Neural cell (in vitro differentiated cells): ENCODE data around the gene FAM163B. TPM values are rescaled to one million over a fixed set of nuclear protein-coding genes. Genes with fewer than 3 reads are reported as not detected.

Experiments used
- H2AFZ ChIP-seq: fragments of 200-600, 300-800 bp; sonication (generic), shearing (Covaris generic); 2 replicates; pipeline ENCODE4 v1.6.0; 2014; ENCODE audit warnings: low read depth, mild to moderate bottlenecking, antibody characterized with exemption, low read length, moderate library complexity
- H3F3A ChIP-seq: fragments of 200-600 bp; shearing (Covaris generic); 2 replicates; pipeline ENCODE4 v1.6.1; 2016; ENCODE audit warnings: mild to moderate bottlenecking, moderate library complexity, mixed read lengths, antibody characterized with exemption, low read length; ENCODE audit not compliant: insufficient read depth, poor library complexity, severe bottlenecking
- H3K27ac ChIP-seq: fragments of 200-600, 300-800 bp; sonication (generic), shearing (Covaris generic); 2 replicates; pipeline ENCODE4 v1.5.1; 2014; ENCODE audit warnings: mild to moderate bottlenecking, low read length, moderate library complexity
- H3K27me3 ChIP-seq: fragments of 300-800, 200-600 bp; sonication (generic), shearing (Covaris generic); 2 replicates; pipeline ENCODE4 v1.6.0; 2014; ENCODE audit warnings: mild to moderate bottlenecking, low read depth, low read length, moderate library complexity; ENCODE audit not compliant: insufficient read depth
- H3K36me3 ChIP-seq: fragments of 300-800, 200-600 bp; sonication (generic), shearing (Covaris generic); 2 replicates; pipeline ENCODE4 v1.5.1; 2014; ENCODE audit warnings: mild to moderate bottlenecking, antibody characterized with exemption, low read length, moderate library complexity; ENCODE audit not compliant: insufficient read depth
- H3K4me2 ChIP-seq: fragments of 300-800, 200-600 bp; sonication (generic), shearing (Covaris generic); 2 replicates; pipeline ENCODE4 v1.6.0; 2014; ENCODE audit warnings: mild to moderate bottlenecking, low read length
- H3K4me3 ChIP-seq: fragments of 300-800, 200-600 bp; sonication (generic), shearing (Covaris generic); 2 replicates; pipeline ENCODE4 v1.5.1; 2014; ENCODE audit warnings: mild to moderate bottlenecking, low read length, moderate library complexity
- H3K79me2 ChIP-seq: fragments of 200-600 bp; shearing (Covaris generic); replicated peaks from 2 replicates; pipeline ENCODE4 v1.6.0; 2014; ENCODE audit warnings: mild to moderate bottlenecking, low read length, moderate library complexity; ENCODE audit not compliant: insufficient read depth
- H3K9ac ChIP-seq: fragments of 300-800, 200-600 bp; sonication (generic), shearing (Covaris generic); 2 replicates; pipeline ENCODE4 v1.6.1; 2016; ENCODE audit warnings: mild to moderate bottlenecking, low read length, mixed read lengths
- H3K9me2 ChIP-seq: fragments of 200-600 bp; shearing (Covaris generic); 2 replicates; pipeline ENCODE4 v1.6.1; 2016; ENCODE audit warnings: mild to moderate bottlenecking, low read length, mixed read lengths; ENCODE audit not compliant: insufficient read depth
- H3K9me3 ChIP-seq: fragments of 200-600, 300-800 bp; sonication (generic), shearing (Covaris generic); 2 replicates; pipeline ENCODE4 v1.6.1; 2016; ENCODE audit warnings: mild to moderate bottlenecking, mixed run types, low read length, moderate library complexity, mixed read lengths
- H4K20me1 ChIP-seq: fragments of 200-600 bp; shearing (Covaris generic); 2 replicates; pipeline ENCODE4 v1.6.1; 2016; ENCODE audit warnings: mild to moderate bottlenecking, mixed run types; ENCODE audit not compliant: insufficient read depth
- EP300 ChIP-seq: fragments of 450-650 bp; conservative IDR thresholded peaks from 2 replicates; pipeline ENCODE4 v1.6.1; 2014; ENCODE audit warnings: antibody characterized with exemption, mild to moderate bottlenecking, moderate library complexity; ENCODE audit not compliant: poor library complexity, severe bottlenecking
- EZH2 ChIP-seq: fragments of 200-600, 300-800 bp; shearing (Covaris generic), sonication (generic); IDR thresholded peaks from 2 replicates; pipeline ENCODE4 v1.6.1; 2014; ENCODE audit warnings: antibody characterized with exemption, low read length, borderline replicate concordance, mild to moderate bottlenecking; ENCODE audit not compliant: insufficient read depth, poor library complexity, severe bottlenecking
- MXI1 ChIP-seq: fragments of 450-650 bp; conservative IDR thresholded peaks from 2 replicates; pipeline ENCODE4 v1.6.1; 2014; ENCODE audit warnings: antibody characterized with exemption, mild to moderate bottlenecking; ENCODE audit not compliant: poor library complexity, severe bottlenecking
- POLR2AphosphoS5 ChIP-seq: IDR thresholded peaks from 2 replicates; pipeline ENCODE4 v1.6.1; 2012
- RAD21 ChIP-seq: fragments of 450-650 bp; conservative IDR thresholded peaks from 2 replicates; pipeline ENCODE4 v1.6.1; 2014; ENCODE audit warnings: antibody characterized with exemption, mild to moderate bottlenecking, moderate library complexity
- SMC3 ChIP-seq: fragments of 450-650 bp; conservative IDR thresholded peaks from 2 replicates; pipeline ENCODE4 v1.6.1; 2014; ENCODE audit warnings: antibody characterized with exemption, mild to moderate bottlenecking, moderate library complexity; ENCODE audit not compliant: poor library complexity
- TAF1 ChIP-seq: IDR thresholded peaks from 2 replicates; pipeline ENCODE4 v1.6.1; 2012; ENCODE audit warnings: low read depth
- polyA plus RNA-seq: library from polyadenylated mRNA; depleted of rRNA; stranded (reverse); fragments of >200 nt; gene quantifications from 2 replicates; pipeline ENCODE4 v1.2.3, GENCODE V29; 2014
- TF ChIP-seq, protein P1 (sequence below): IDR thresholded peaks from 2 replicates; pipeline ENCODE4 v1.6.1; 2012; ENCODE audit warnings: borderline replicate concordance
- TF ChIP-seq, protein P2 (sequence below): fragments of 450-650 bp; IDR thresholded peaks from 2 replicates; pipeline ENCODE4 v1.5.1; 2014; ENCODE audit warnings: antibody characterized with exemption, mild to moderate bottlenecking, moderate library complexity; ENCODE audit not compliant: poor library complexity, severe bottlenecking

Gene FAM163B
- polyA plus RNA-seq, 1 donor from 2014 or later = 1.5 TPM

DNA sequence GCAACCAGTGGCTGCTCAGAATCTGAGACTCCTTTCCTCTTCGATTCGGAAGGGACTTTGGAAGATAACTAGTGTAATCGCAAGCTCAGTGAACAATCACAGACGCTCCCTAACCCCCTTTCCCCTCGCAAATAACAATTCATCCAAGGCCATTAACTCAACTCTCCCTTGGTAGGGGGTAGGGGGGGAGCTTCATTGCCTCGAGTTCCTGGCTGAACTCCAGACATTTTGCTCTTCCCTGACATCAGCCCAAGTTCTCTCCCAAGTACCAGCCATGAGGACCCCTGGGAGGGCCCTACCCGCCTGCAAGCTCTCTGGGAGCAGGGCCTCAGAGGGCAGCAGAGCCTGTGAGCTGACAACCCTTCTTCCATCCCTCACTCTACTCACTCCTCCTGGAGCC is 8.4 kb downstream of the FAM163B start:
- no peak overlapping the region for H2AFZ ChIP-seq
- H3K9me3 ChIP-seq = no peaks in the 10 kb centered on the region
- TF ChIP-seq EZH2 = no peak
- no peak for TF ChIP-seq MXI1
- TF ChIP-seq EP300 = no peak
- TF ChIP-seq TAF1 = no peak
- TF ChIP-seq, protein P1, sequence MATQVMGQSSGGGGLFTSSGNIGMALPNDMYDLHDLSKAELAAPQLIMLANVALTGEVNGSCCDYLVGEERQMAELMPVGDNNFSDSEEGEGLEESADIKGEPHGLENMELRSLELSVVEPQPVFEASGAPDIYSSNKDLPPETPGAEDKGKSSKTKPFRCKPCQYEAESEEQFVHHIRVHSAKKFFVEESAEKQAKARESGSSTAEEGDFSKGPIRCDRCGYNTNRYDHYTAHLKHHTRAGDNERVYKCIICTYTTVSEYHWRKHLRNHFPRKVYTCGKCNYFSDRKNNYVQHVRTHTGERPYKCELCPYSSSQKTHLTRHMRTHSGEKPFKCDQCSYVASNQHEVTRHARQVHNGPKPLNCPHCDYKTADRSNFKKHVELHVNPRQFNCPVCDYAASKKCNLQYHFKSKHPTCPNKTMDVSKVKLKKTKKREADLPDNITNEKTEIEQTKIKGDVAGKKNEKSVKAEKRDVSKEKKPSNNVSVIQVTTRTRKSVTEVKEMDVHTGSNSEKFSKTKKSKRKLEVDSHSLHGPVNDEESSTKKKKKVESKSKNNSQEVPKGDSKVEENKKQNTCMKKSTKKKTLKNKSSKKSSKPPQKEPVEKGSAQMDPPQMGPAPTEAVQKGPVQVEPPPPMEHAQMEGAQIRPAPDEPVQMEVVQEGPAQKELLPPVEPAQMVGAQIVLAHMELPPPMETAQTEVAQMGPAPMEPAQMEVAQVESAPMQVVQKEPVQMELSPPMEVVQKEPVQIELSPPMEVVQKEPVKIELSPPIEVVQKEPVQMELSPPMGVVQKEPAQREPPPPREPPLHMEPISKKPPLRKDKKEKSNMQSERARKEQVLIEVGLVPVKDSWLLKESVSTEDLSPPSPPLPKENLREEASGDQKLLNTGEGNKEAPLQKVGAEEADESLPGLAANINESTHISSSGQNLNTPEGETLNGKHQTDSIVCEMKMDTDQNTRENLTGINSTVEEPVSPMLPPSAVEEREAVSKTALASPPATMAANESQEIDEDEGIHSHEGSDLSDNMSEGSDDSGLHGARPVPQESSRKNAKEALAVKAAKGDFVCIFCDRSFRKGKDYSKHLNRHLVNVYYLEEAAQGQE = no peak
- TF ChIP-seq RAD21 = no peak
- TF ChIP-seq, protein P2, sequence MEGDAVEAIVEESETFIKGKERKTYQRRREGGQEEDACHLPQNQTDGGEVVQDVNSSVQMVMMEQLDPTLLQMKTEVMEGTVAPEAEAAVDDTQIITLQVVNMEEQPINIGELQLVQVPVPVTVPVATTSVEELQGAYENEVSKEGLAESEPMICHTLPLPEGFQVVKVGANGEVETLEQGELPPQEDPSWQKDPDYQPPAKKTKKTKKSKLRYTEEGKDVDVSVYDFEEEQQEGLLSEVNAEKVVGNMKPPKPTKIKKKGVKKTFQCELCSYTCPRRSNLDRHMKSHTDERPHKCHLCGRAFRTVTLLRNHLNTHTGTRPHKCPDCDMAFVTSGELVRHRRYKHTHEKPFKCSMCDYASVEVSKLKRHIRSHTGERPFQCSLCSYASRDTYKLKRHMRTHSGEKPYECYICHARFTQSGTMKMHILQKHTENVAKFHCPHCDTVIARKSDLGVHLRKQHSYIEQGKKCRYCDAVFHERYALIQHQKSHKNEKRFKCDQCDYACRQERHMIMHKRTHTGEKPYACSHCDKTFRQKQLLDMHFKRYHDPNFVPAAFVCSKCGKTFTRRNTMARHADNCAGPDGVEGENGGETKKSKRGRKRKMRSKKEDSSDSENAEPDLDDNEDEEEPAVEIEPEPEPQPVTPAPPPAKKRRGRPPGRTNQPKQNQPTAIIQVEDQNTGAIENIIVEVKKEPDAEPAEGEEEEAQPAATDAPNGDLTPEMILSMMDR = no peak
- TF ChIP-seq SMC3 = no peak
- no peak for TF ChIP-seq POLR2AphosphoS5

DNA sequence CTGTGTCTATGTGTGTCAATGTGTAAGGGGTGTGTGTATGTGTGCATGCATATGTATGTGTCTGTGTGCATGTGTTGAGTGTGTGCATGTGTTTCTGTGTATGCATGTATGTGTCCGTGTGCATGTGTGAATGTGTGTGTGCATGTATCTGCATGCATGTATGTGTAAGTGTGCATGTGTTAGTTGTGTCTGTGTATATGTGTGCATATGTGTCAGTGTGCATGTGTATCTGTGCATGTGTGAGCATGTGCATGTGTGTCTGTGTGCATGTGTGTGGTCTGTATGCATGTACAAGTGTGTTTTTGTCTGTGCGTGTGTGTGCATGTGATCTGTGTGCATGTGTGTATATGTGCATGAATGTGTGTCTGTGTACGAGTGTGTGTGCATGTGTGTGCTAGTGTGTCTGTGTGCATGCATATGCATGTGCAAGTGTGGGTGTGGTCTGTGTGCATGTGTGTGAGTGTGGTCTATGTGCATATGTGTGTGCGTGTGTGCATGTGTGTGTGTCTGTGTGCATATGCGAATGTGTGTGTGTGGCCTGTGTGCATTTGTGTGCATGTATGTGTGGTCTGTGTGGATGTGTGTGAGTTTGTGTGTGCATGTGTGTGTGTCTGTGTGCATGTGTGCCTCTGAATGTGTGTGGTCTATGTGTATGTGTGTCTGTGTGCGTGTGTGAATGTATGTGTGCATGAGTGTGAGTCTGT is 9.6 kb downstream of the FAM163B start:
- H3F3A ChIP-seq = no peaks in the 10 kb centered on the region
- H3K4me2 ChIP-seq = no peak overlapping the region

More for the DNA sequence above, 8.4 kb downstream of the FAM163B start:
- Histone ChIP-seq H3K9ac (no peak overlapping the region), H3K4me3 (no peak overlapping the region), H3K9me2 (no peaks in the 10 kb centered on the region), H3K4me2 (no peak overlapping the region), H4K20me1 (no peaks in the 10 kb centered on the region), H3K27me3 (no peaks in the 10 kb centered on the region), H3F3A (no peaks in the 10 kb centered on the region), H3K79me2 (no peaks in the 10 kb centered on the region), H3K36me3 (no peaks in the 10 kb centered on the region), H3K27ac (no peak overlapping the region)

More for the DNA sequence above, 9.6 kb downstream of the FAM163B start:
- no peak for TF ChIP-seq MXI1
- TF ChIP-seq TAF1 = no peak
- no peak for TF ChIP-seq SMC3
- TF ChIP-seq EP300 = no peak
- TF ChIP-seq RAD21 = no peak
- no peak for TF ChIP-seq EZH2
- no peak for TF ChIP-seq POLR2AphosphoS5
- TF ChIP-seq, protein P1 = no peak
- TF ChIP-seq, protein P2 = no peak
- Histone ChIP-seq H3K9me3 (no peaks in the 10 kb centered on the region), H3K27ac (no peak overlapping the region), H3K9me2 (no peaks in the 10 kb centered on the region), H3K79me2 (no peaks in the 10 kb centered on the region), H2AFZ (no peak overlapping the region), H3K9ac (no peak overlapping the region), H3K36me3 (no peaks in the 10 kb centered on the region), H4K20me1 (no peaks in the 10 kb centered on the region), H3K4me3 (no peak overlapping the region), H3K27me3 (no peaks in the 10 kb centered on the region)
